Glomerular visceral epithelial cell (primary cell): ENCODE measurements around the gene PGAP3.

Experiments used
- DNase-seq: peaks from one replicate; pipeline ENCODE4 v3.0.0-alpha.2; 2016; ENCODE audit errors: extremely low spot score

PGAP3 gene

DNA sequence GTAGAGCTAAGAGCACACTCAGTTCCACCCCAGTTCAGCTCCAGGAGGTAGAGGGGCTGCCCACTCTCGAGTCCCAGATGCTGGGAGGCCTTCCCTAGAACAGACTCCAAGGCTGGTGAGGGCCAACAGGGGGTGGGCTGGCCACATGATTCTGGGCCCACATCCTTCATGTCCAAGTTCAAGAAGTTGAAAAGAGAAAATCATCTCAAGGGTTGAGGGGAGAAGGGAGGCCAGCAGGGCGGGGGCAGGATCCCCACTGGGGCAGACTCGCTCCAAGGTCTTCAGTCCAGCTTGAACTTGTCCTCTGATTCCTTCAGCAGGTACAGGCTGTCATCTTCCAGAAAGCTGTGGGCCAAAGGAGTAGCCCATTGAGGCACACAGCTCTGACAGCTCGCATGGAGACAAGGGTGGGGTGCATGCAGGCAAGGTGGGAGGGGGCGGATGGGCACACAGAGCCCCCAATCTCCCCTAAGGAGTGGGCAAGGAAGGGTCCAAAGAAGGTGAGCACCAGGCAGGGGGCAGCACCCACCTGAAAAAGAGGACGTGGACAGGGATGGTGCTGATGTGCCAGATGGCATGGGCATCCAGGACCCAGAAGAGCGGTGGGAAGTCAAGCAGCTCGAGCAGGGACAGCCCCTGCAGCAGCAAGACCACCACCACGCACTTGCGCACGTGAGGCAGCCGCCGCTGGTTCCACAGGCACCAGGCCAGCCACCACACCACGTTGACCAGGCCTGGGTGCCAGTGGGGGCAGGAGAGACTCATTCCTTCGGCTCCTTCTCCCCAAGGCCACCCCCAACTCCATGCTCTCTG lies 15.1 kb downstream of the PGAP3 start:
- DNase-seq, result no peak

DNA sequence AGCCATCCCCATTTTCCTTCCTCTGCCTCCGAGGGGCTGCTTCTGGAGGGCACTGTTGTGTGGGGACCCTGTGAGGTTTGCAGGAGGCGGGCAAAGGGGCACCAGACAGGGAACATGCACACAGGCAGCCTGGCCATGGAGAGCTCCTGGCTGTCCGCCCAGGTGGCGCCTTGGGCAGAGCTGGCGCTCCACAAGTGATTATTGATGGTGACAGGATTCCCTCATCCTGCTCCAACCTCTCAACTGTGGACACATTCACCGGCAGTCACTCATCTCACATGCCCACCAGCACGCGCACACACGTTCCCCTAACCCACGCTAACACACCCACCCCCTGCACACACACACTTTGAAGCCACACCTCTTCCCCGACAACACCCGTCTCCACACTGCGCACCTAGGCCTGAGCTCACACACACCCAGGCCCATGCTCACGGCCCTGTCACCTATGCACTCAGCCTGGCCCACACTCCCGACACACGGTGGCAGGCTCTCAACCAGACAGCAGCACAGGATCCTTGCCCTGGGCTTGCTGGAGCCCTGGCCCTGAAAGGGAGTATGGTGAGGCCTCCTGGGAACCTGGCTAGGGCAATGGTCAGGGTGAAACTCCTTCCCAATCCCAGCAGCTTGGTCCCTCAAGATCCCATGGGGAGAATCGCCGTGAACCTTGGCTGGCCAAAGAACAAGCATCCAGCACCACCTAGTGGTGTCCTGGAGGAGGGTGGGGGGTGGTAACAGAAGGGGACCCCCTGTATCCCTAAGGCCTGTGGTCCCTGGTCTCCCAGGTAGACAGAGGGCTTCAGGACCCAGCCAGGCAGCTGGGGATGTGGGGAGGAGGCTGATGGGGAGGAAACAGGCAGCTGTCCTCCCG lies 16.0 kb downstream of the PGAP3 start:
- no peak for DNase-seq

DNA sequence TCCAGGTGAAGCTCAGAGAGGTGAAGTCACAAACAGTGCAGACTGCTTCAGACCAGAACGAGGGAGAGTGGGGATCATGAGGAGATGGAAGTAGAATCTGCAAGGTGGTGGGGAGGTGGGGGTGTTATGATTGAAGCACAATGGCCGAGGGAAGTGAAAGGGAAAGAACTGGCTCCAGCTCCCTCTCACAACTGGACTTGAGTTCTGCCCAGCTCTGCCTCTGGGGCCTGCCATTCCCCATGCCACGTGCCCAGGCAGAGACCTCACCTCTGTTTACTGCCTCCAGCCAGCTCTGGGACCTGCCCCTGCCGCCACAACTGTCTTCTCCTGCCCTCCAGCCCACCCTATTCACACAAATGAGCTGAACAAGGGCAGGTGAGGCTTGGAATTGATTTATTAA lies 17.1 kb downstream of the PGAP3 start:
- DNase-seq, result no peak

DNA sequence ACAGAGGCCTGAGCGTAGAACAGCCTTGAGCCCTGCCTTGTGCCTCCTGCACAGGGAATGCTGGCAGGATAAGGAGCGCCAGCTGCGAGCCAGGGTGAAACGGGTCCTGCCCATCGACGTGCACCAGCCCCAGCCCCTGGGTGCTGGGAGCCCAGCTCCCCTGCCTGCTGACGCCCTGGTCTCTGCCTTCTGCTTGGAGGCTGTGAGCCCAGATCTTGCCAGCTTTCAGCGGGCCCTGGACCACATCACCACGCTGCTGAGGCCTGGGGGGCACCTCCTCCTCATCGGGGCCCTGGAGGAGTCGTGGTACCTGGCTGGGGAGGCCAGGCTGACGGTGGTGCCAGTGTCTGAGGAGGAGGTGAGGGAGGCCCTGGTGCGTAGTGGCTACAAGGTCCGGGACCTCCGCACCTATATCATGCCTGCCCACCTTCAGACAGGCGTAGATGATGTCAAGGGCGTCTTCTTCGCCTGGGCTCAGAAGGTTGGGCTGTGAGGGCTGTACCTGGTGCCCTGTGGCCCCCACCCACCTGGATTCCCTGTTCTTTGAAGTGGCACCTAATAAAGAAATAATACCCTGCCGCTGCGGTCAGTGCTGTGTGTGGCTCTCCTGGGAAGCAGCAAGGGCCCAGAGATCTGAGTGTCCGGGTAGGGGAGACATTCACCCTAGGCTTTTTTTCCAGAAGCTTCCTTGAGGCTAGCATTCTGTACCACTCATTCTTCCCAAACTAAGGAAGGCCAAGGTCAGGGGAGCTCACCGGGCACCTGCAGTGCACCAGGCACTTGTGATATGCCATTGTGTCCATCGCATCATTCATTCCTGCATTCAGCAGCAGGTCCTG lies 17.7 kb downstream of the PGAP3 start:
- DNase-seq, result no peak

DNA sequence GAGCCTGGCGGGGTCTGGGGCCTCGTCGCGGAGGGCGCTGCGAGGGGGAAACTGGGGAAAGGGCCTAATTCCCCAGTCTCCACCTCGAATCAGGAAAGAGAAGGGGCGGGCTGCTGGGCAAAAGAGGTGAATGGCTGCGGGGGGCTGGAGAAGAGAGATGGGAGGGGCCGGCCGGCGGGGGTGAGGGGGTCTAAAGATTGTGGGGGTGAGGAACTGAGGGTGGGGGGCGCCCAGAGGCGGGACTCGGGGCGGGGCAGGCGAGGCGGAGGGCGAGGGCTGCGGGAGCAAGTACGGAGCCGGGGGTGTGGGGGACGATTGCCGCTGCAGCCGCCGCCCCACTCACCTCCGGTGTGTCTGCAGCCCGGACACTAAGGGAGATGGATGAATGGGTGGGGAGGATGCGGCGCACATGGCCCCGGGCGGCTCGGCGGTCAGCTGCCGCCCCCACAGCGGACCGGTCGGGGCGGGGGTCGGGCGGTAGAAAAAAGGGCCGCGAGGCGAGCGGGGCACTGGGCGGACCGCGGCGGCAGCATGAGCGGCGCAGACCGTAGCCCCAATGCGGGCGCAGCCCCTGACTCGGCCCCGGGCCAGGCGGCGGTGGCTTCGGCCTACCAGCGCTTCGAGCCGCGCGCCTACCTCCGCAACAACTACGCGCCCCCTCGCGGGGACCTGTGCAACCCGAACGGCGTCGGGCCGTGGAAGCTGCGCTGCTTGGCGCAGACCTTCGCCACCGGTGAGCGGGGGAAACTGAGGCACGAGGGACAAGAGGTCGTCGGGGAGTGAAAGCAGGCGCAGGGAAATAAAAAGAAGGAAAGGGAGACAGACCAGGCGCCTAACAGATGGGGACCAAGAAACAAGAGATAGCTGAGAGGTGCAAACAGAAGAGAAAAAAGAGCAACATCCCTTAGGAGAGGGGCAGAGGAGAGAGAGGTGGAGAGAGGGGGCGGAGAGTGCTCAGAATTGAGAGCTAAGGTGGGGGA lies 19.6 kb downstream of the PGAP3 start, which contains the start of gene PNMT:
Gene PNMT, plus strand, starts transcription at position 509 of the 980 bp plus-strand sequence. Its CDS starts 23 bp downstream, at position 532.
- DNase-seq, result peak; percentile 46

DNA sequence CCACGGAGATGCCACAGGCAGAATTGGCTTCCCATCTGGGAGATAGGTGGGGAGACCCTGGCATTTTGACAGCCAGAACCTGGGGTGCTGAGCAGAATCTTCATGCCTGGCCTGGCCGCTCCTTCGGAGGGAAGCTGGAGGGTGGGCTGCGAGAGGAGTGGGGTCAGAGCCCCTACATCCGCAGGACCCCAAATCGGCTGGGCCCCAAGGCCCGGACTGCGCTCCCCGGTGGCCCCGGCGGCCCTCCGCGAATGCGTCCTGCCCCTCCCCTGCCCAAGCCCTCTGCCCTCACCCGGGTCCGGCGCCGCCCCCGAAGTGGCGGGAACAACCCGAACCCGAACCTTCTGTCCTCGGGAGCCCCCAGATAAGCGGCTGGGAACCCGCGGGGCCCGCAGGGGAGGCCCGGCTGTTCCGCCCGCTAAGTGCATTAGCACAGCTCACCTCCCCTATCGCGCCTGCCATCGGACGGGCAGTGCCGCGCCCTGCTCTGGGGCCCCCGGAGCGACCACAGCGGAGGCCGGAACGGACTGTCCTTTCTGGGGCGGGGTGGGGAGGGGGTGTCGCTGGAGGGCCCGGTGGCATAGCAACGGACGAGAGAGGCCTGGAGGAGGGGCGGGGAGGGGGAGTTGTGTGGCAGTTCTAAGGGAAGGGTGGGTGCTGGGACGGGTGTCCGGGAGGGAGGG lies 20.5 kb downstream of the PGAP3 start:
- DNase-seq, result no peak

DNA sequence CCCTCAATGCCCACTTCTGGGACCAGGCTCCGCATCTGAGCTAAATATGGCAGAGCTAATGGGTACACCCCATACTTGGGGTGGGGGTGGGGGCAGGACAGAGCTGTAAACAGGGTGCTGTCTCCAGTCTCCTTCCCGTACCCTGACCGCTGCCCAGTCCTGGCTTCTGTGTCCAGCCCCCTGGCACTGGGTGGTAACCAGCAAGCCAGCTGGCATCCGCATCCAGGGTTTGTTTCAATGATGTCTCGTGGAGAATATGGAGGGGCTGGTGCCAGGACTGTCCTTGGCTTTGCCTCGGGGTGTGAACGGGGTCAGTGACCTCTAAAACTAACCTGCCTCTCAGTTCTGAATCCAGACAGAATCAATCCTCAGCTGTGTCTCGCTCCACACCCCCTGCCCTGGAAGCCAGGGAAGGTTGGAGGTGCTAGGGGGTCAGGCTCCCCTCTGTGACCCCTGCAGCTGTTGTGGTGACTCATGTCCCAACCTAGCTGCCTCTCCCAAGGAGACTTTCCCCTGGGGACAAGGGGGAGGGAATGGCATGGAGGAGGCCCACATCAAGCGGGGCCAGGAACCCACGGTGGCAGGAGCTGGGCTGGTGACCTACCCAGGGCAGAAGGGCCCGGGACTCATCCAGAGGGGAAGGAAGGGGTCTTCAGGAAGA lies 21.1 kb downstream of the PGAP3 start:
- no peak for DNase-seq

DNA sequence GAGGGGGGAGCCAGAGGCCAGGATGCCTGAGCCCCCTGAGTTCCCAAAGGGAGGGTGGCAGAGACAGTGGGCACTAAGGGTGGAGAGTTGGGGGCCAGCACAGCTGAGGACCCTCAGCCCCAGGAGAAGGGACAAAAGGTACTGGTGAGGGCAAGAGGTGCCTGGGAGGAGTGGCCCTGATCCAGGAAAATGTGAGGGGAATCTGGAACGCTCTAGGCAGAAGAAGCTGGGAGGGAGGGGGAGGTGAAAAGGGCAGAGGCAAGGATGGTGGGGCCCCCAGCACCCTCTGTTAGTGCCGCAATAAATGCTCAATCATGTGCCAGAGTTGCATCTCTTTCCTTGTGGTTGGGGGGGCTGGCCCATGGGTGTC lies 21.6 kb downstream of the PGAP3 start:
- no peak for DNase-seq

DNA sequence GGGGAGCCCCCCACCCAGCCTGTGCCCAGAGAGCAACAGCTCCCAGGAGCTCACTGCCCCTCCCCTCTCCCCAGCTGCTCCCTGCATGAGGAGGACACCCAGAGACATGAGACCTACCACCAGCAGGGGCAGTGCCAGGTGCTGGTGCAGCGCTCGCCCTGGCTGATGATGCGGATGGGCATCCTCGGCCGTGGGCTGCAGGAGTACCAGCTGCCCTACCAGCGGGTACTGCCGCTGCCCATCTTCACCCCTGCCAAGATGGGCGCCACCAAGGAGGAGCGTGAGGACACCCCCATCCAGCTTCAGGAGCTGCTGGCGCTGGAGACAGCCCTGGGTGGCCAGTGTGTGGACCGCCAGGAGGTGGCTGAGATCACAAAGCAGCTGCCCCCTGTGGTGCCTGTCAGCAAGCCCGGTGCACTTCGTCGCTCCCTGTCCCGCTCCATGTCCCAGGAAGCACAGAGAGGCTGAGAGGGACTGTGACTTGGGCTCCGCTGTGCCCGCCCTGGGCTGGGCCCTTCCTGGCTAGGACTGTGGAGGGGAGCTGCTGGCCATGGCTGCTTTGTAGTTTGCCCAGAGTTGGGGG lies 22.1 kb downstream of the PGAP3 start:
- DNase-seq, result no peak

DNA sequence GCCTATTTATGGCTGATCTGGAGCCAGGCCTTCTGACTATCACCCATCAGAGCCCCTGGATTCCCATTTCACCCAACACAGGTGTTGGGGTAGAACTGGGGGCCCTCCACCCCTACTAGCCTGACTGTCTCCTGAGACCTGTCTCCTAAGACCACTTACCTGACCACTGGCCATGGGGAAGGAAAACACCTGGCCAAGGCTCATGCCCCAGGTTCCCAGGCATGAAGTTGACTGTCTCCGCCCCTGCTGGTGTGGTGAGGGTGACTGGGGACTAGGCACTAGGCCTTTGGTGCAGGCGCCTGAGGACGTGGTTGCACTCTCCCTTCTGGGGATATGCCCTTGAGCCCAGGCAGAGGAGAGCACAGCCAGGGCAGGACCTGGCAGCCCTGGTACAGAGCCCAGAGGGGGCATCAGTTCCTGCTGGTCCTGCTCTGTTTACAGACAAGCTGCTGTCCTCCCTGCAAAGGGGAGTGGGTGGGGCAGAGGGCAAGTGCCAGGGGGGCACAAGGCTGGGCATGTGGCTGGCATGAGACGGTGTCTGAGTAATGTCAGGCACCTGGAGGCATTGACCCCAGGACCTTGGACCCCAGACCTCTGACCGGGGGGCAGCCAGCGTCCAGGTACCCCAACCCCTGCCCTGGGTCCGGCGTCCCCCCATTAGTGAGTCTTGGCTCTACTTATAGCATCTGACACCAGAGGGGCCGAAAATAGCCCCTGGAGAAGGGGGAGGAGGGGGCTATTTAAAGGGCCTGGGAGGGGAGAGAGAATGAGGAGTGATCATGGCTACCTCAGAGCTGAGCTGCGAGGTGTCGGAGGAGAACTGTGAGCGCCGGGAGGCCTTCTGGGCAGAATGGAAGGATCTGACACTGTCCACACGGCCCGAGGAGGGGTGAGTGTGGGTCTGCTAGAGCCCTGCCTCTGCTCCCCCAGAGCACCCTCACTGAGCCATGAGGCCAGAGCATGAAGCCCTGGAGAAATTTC lies 23.0 kb downstream of the PGAP3 start, which contains the start of gene TCAP:
Gene TCAP, plus strand, starts transcription at position 769 of the 981 bp plus-strand sequence. Its CDS starts 11 bp downstream, at position 780.
- no peak for DNase-seq

DNA sequence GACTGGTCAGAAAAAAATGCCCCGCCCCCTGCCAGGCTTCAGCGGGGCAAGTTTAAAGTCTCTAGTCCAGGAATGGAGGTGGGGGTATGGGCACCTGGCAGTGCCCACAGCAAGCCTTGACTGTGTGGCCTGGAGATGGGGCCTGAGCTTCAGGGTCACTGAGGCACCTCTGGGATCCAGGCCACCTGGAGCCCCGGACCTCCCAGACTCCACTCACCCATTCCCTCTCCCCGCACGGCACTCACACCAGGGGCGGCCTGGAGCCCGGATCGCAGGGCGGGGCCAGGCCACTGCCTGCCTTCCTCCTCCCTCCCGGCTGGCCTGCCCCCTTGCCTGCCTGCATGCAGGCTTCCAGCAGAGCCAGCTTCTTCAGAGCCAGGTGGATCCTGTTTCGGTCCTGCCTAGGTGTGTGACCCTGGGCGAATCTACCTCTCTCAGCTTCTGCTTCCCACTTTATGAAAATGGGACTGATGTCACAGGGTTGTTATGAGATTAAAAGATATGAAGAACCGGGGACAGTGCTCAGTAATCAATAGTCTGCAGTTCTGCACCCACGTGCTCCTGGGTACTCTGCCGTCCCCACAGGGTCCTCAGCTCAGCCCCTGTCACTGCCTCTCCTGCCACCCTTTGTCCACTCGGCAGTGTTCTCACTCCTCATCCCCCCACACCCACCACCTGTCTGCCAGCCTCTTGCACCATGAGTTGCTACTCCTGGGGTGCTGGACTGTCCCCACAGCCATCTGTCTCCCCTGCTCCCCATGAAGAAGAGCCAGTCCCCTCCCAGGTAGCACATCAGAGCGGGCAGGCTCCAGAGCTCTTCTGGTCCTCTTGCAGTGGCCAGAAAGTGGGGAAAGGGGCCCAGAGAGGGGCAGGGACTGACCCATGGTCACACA lies 23.9 kb downstream of the PGAP3 start:
- DNase-seq, result no peak

DNA sequence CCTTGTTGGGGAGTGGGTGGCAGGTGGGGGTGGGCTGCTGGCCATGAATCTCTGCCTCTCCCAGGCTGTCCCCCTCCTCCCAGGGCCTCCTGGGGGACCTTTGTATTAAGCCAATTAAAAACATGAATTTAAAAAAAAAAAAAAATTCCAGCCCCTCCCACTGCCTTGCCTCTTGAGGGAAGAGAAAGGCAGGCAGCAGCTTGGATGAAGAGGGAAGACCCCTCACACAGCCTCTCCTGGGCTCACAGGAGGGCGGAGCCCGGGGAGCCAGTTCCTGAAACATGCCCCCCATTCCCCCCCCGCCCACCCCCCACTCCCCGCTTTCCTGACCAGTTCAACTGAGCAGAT lies 24.5 kb downstream of the PGAP3 start:
- DNase-seq, result no peak

DNA sequence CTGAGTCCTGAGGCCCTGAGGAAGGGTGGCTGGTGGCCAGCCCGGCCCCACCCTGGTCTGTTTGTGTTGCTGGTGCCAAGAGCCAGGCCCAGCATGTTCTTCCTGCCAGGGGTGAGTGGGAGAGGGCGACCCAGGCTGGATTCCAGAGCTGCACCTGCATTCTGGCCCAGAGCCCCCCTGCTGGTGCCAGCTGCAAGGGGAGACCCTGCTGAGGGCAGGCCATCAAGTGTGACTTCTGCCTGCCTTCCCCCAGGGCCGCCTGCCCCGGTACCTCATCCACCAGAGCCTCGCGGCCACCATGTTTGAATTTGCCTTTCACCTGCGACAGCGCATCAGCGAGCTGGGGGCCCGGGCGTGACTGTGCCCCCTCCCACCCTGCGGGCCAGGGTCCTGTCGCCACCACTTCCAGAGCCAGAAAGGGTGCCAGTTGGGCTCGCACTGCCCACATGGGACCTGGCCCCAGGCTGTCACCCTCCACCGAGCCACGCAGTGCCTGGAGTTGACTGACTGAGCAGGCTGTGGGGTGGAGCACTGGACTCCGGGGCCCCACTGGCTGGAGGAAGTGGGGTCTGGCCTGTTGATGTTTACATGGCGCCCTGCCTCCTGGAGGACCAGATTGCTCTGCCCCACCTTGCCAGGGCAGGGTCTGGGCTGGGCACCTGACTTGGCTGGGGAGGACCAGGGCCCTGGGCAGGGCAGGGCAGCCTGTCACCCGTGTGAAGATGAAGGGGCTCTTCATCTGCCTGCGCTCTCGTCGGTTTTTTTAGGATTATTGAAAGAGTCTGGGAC lies 25.1 kb downstream of the PGAP3 start:
- DNase-seq, result no peak

DNA sequence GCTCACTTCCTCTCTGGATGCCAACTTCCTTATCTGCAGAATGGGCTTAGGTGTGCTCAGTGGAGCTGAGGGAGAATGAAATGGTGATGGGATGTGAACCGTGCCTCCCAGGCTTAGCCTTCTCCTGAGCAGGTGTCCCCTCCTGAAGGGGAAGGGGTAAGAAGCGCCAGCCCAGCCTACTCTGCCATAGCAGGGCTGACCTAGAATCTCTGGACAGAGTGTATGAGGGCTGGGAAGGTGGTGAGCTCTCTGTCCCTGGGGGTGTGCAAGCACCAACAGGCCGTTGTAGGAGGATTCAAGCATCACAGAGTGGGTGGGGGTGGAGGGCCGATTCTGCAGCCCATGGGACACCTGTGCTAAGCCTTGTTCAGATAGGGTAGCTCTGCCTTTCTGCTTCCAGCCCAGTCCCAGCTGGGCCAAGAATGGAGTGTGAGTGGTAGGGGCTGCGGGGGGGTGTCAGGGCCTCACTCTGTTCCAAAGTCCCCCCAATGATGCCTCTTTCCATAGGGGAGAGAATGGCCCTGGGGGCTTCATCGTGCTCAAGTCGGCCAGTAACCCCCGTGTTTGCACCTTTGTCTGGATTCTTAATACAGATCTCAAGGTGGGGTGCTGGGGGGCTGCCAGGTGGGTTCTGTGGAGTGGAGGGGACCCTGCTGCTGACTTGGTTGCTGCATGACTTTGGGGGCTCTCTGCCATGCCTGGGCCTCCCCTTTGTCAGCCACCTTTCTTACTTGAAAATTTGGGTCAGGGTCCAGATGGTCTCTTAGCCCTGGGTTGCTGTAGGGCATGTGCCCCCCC lies 25.9 kb downstream of the PGAP3 start:
- DNase-seq, result no peak
